Measurements from ENCODE around the gene SSTR4.

DNA sequence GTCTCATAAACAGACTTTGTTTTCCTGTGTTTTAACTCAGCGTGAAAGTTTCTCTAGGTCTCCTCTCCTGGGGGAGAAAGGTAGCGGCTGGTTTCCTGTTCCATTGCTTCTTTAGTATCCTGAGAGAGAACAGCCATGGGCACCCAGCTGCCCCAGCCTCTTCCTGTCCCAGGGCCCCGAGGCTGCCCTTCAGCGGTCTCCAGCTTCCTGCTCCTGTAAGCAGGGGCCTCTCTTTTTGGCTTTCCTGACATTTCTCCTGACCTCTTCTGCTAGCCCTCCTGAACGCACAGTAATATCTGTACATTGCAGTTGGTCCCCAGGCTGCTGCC, 2.4 kb upstream of the SSTR4 start:
- TF ChIP-seq RCOR1 (IDR thresholded peaks at IDR 0.05; ENCODE audit: low read depth, low read length) = no peak
- no peak for TF ChIP-seq JUN (IDR thresholded peaks at IDR 0.05)
- no peak for TF ChIP-seq MAZ (IDR thresholded peaks at IDR 0.05; ENCODE audit: borderline replicate concordance, low read depth, low read length)
- TF ChIP-seq CTCF (IDR thresholded peaks at IDR 0.05) = no peak
